ENCODE results near the gene RAD51D.

The RAD51D gene

DNA sequence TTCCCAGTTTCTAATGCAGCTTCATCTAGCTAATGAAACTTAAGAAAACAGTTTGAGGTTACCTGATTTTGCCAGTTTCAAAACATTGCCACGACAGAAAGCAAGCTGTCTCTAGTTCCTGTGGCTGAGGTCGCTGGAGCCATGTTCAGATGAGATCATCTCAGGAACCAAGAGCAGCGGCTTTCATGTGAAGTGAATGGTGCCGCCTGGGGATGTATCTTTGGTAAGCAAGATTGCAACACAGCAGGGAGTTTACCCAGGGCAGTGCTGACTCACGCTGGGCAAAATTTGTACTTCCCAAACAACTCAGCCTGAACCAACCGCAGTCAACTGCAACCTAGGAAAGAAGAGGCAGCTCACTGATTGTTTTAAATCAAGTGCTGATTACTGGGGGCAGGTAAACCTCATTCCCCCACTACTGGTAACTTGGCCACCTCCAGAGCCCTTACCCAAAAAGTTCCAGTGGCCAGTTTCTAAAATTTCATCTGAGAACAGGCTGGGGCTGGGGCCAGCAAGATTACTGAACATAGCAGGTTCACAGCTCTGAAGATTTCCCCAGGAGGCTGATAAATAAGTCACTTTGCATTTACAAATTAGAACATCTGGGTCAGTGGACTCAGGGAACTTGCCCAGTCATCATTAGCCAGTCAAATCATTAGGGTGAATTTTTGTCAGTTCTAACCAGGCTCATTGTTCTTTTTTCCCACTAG, 56.0 kb downstream of the RAD51D start, which contains the start of gene RFFL:
TSS of gene RFFL (minus strand) at position 194 of the 710 bp plus-strand sequence. CDS start 37,154 bp downstream, outside the sequence.
- Histone ChIP-seq H2AFZ (ENCODE audit: low read depth, low read length) (no peak within 1 kb of the TSS), H3K27me3 (ENCODE audit: insufficient read depth, low read length) (no peaks in the 10 kb centered on the region), H3K9me3 (ENCODE audit: low read length) (no peaks in the 10 kb centered on the region), H3K4me3 (ENCODE audit: low read length) (no peak within 1 kb of the TSS), H3K36me3 (ENCODE audit: insufficient read depth, low read length) (no peaks in the 10 kb centered on the region), H3K4me1 (ENCODE audit: insufficient read depth, low read length) (peaks cover 13% of the 10 kb centered on the region)

DNA sequence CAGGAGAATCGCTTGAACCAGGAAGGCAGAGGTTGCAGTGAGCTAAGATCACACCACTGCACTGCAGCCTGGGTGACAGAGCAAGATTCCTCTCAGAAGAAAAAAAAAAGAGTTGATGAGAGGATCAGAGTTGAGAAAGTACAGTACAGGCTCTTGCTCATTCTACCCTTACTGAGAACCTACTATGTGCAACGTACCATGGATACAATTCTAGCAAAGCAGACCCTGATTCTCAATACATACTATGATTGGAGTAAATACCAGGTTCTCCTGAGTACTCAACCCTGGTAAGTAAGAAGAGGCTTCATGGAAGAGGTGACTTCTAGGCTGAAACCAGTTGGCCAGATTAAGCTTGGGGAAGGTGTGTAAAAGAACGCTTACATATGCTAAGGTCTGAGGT, 57.4 kb downstream of the RAD51D start:
- H3K27me3 ChIP-seq (ENCODE audit: insufficient read depth, low read length) = no peaks in the 10 kb centered on the region
- H3K4me1 ChIP-seq (ENCODE audit: insufficient read depth, low read length) = peaks cover 13% of the 10 kb centered on the region
- no peak overlapping the region for H3K4me3 ChIP-seq (ENCODE audit: low read length)
- H2AFZ ChIP-seq (ENCODE audit: low read depth, low read length) = no peak overlapping the region
- no peaks in the 10 kb centered on the region for H3K36me3 ChIP-seq (ENCODE audit: insufficient read depth, low read length)
- H3K9me3 ChIP-seq (ENCODE audit: low read length) = no peaks in the 10 kb centered on the region

DNA sequence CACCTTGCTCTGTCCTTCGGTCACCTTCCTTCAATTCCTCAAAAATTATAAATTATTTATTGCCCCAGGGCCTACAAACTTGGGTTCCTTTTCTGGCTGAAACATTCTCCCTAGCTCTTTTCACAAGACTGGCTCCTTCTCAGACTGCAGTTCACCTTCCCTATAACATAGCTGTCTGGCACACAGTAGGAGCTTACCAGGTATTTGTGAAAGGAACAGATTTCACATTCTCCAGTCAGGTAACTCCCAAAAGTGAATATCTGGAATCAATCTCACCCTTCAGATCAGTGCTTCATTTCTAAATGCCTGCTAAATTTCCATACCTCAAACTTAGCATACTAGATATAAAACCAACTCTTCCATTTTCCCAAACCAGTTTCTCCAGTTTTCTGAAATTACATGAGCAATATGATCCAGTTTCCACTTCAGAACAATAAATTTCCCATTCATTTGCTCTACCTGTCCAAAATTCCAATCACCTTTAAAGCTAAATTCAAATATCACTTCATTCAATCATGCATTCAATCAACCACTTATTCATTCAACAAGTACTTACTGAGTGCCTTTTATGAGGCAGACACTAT, 62.2 kb downstream of the RAD51D start:
- Histone ChIP-seq H2AFZ (ENCODE audit: low read depth, low read length) (no peak overlapping the region), H3K4me1 (ENCODE audit: insufficient read depth, low read length) (peaks cover under 1% of the 10 kb centered on the region), H3K4me3 (ENCODE audit: low read length) (no peak overlapping the region), H3K36me3 (ENCODE audit: insufficient read depth, low read length) (no peaks in the 10 kb centered on the region), H3K27me3 (ENCODE audit: insufficient read depth, low read length) (no peaks in the 10 kb centered on the region), H3K9me3 (ENCODE audit: low read length) (no peaks in the 10 kb centered on the region)

DNA sequence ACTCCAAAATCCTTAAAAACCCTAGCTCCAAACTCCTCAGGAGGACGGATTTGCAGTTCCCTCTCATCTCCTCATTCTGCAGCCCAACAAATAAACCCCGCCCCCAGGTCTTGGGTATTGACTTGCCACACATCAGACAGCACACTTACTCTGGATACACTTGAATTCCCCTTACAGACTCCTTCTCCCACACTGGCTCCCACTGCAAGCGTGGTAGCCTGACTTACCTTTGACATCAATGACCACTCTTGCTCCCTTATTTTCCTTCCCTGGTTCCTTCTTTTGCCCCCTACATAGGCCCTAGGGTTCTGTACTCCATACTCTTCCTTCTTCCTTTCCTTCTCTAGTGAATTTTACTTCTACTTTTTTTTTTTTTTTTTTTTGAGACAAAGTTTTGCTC, 63.6 kb downstream of the RAD51D start:
- Histone ChIP-seq H3K4me3 (ENCODE audit: low read length) (no peak overlapping the region), H2AFZ (ENCODE audit: low read depth, low read length) (no peak overlapping the region), H3K4me1 (ENCODE audit: insufficient read depth, low read length) (peaks cover 3% of the 10 kb centered on the region), H3K27me3 (ENCODE audit: insufficient read depth, low read length) (no peaks in the 10 kb centered on the region), H3K9me3 (ENCODE audit: low read length) (no peaks in the 10 kb centered on the region), H3K36me3 (ENCODE audit: insufficient read depth, low read length) (no peaks in the 10 kb centered on the region)

DNA sequence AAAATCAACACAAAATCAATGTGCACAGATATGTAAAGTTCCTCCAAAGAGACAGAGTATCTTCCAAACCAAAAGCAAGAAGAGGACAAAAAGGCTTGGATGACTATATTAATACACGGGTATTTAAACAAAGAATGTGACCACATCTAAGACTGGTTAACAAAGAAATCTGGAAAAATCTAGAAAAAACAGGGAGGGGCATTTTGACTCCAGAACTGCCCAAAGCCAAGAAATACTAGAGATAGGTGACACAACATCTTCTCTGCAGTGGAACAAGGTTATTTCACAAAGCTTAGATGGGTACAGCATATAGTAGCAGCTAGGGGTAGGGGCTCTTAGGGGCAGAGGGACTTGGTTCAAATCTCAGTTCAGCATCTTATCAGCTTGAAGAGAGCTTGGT, 66.5 kb downstream of the RAD51D start:
- Histone ChIP-seq H2AFZ (ENCODE audit: low read depth, low read length) (no peak overlapping the region), H3K36me3 (ENCODE audit: insufficient read depth, low read length) (no peaks in the 10 kb centered on the region), H3K27me3 (ENCODE audit: insufficient read depth, low read length) (no peaks in the 10 kb centered on the region), H3K4me3 (ENCODE audit: low read length) (no peak overlapping the region), H3K4me1 (ENCODE audit: insufficient read depth, low read length) (peaks cover 3% of the 10 kb centered on the region), H3K9me3 (ENCODE audit: low read length) (no peaks in the 10 kb centered on the region)

DNA sequence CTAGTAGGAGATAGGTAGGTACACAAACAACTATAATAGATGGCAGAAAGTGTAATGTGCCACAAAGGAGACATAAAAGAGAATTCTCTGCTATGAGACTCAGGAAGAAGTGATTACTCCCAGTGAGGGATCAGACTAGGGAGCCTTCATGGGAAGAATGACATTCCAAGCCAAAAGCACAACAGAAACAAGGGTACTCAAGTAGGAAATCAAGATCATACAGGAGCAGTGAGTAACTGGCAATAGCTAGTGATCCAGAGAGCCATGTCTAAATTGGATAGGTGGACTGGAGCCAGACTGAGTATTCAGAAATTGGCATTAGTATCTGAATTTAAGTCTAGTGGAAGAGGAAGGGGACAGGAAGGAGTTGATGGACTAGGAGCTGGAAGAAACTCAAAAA, 66.9 kb downstream of the RAD51D start:
- Histone ChIP-seq H3K4me1 (ENCODE audit: insufficient read depth, low read length) (peaks cover 3% of the 10 kb centered on the region), H3K9me3 (ENCODE audit: low read length) (no peaks in the 10 kb centered on the region), H2AFZ (ENCODE audit: low read depth, low read length) (no peak overlapping the region), H3K4me3 (ENCODE audit: low read length) (no peak overlapping the region), H3K36me3 (ENCODE audit: insufficient read depth, low read length) (no peaks in the 10 kb centered on the region), H3K27me3 (ENCODE audit: insufficient read depth, low read length) (no peaks in the 10 kb centered on the region)

DNA sequence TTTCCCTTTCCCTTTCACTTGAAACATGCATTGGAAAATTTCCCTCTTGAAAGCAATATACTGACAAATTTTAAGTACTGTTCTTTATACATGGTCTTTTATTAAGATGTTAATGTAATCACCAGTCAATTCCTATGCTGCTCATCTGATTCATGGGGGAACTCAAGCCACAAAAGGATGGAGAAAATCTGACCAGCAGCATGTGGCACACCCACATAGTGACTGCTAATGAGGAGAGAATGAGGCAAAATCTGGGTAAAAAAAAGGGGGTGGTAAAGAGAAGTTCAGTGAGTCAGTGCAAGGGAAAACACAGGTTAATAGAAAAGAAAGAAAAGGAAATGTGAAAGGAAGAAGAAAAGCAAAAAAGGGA, 67.4 kb downstream of the RAD51D start:
- no peaks in the 10 kb centered on the region for H3K36me3 ChIP-seq (ENCODE audit: insufficient read depth, low read length)
- H2AFZ ChIP-seq (ENCODE audit: low read depth, low read length) = no peak overlapping the region
- H3K27me3 ChIP-seq (ENCODE audit: insufficient read depth, low read length) = no peaks in the 10 kb centered on the region
- H3K4me3 ChIP-seq (ENCODE audit: low read length) = no peak overlapping the region
- peaks cover 3% of the 10 kb centered on the region for H3K4me1 ChIP-seq (ENCODE audit: insufficient read depth, low read length)
- no peaks in the 10 kb centered on the region for H3K9me3 ChIP-seq (ENCODE audit: low read length)

DNA sequence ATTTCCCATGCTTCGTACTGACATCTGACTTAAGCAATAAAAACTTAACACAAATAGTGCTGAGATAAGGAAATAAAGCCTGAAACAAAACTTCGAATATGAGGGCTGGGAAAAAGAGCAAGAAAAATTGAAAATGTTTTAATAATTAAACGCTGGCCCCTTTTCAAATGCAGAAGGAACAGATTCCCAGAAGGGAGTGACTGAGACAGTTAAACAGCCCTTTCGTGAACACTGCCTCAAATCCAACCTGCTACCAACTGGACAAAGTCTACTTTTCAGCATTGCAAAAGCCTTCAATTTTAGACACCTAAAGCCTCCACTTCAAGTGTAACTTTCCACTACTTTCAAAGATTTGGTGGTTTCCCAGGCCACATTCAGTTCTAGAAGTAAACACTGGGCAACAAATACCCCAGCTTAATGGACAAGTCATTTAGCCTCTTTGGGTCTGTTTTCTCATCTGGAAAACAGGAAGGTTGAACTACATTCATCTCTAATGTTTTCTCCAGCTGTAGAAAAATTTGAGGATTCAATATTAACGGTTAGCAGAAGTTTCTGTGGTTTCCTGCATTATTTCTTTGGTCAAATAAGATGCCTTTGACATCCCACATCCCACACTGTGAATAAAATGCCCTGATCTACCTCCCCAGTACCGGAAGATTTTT, 68.0 kb downstream of the RAD51D start:
- Histone ChIP-seq H3K27me3 (ENCODE audit: insufficient read depth, low read length) (no peaks in the 10 kb centered on the region), H3K4me3 (ENCODE audit: low read length) (no peak overlapping the region), H3K36me3 (ENCODE audit: insufficient read depth, low read length) (no peaks in the 10 kb centered on the region), H3K9me3 (ENCODE audit: low read length) (no peaks in the 10 kb centered on the region), H3K4me1 (ENCODE audit: insufficient read depth, low read length) (peaks cover 6% of the 10 kb centered on the region), H2AFZ (ENCODE audit: low read depth, low read length) (no peak overlapping the region)

DNA sequence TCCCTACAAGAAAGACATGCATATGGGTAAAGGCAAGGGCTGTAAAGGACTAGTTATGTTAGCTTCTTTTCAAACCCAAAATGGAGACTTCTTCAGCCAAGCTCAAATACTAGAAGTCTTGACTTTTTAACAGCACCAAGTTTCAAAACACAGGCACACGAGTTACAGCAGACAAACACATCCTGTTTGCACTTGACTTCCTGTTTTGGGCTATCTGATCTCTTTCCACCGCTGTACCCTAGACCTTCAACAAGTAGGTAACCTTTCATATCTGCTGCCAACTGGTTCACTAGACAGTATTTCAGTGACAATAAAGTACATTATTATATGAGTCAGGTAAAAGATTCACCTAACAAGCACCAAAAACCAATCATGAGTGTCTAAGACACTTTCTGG, 68.5 kb downstream of the RAD51D start:
- no peaks in the 10 kb centered on the region for H3K9me3 ChIP-seq (ENCODE audit: low read length)
- H3K4me1 ChIP-seq (ENCODE audit: insufficient read depth, low read length) = peaks cover 6% of the 10 kb centered on the region
- no peaks in the 10 kb centered on the region for H3K36me3 ChIP-seq (ENCODE audit: insufficient read depth, low read length)
- H3K27me3 ChIP-seq (ENCODE audit: insufficient read depth, low read length) = no peaks in the 10 kb centered on the region
- no peak overlapping the region for H2AFZ ChIP-seq (ENCODE audit: low read depth, low read length)
- H3K4me3 ChIP-seq (ENCODE audit: low read length) = no peak overlapping the region

DNA sequence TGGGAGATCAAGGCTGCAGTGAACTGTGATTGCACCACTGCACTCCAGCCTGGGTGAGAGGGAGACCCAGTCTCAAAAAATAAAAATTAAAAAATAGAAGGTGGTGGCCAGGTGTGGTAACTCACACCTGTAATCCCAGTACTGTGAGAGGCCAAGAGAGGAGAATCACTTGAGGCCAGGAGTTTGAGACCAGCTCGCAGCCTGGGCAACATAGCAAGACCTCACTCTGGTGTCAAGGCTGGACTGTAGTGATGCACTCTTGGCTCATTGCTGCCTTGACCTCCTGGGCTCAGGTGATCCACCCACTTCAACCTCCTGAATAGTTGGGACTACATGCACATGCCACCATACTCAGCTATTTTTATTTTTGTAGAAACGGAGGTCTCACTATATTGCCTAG, 69.5 kb downstream of the RAD51D start:
- no peak overlapping the region for H3K4me3 ChIP-seq (ENCODE audit: low read length)
- no peaks in the 10 kb centered on the region for H3K36me3 ChIP-seq (ENCODE audit: insufficient read depth, low read length)
- H3K9me3 ChIP-seq (ENCODE audit: low read length) = no peaks in the 10 kb centered on the region
- no peaks in the 10 kb centered on the region for H3K27me3 ChIP-seq (ENCODE audit: insufficient read depth, low read length)
- H2AFZ ChIP-seq (ENCODE audit: low read depth, low read length) = no peak overlapping the region
- peaks cover 6% of the 10 kb centered on the region for H3K4me1 ChIP-seq (ENCODE audit: insufficient read depth, low read length)

DNA sequence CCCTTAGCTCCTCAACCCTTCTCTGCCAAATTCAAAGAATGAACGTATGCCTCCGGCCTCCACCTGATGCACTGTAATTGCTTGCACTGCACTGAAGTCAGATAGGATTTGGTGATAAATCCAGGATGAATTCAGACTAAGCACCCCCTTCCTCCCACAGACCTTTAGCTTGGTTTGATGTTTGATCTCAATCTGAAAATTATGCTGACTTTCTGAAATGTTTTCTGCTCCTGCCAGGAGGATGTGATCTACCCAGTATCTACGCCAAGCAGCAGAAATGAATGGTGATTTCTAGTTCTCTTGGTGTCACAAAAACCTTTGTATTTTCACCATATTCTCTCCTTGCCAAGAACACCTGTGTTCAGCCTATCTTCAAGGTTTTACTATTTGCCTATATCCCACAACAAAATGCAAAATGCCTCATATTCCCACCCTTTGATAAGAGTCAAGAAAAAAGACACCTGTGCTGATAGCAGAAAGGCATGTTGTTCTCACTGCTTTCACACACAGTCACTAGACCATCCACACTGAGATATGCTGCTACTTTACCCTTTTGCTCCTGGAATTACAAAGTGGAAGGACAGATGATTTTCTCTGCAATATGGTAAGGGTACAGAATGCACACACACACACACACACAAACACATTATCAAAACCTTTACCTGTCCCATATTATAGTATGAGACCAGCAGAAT, 70.8 kb downstream of the RAD51D start:
- no peaks in the 10 kb centered on the region for H3K9me3 ChIP-seq (ENCODE audit: low read length)
- H3K36me3 ChIP-seq (ENCODE audit: insufficient read depth, low read length) = no peaks in the 10 kb centered on the region
- H2AFZ ChIP-seq (ENCODE audit: low read depth, low read length) = no peak overlapping the region
- no peak overlapping the region for H3K4me3 ChIP-seq (ENCODE audit: low read length)
- H3K27me3 ChIP-seq (ENCODE audit: insufficient read depth, low read length) = no peaks in the 10 kb centered on the region
- H3K4me1 ChIP-seq (ENCODE audit: insufficient read depth, low read length) = peaks cover 6% of the 10 kb centered on the region

DNA sequence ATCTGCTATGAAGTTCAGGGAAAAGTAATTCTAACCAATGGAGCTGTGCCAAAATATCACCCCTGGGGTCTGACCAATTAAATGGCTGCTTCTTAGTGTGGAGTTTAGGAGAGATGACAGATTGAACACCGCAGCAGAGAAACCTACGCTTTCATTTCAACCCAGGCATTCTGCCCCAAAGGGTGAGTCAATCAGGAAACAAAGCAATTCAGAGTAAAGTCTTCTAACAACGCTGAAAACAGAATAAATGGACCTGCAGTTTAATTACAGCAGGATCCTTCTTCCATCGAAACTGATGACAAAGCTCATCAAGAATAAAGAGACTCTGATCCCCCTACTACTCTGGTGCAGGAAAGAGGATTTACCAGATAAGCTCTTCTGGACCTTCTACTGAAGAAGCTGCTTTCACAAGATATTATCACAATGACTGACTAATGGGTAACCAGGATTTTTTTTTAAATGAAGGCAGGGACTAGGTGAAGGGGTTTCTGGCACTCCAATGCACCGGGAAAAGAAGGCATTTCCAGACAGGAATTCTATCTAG, 72.8 kb downstream of the RAD51D start:
- Histone ChIP-seq H3K27me3 (ENCODE audit: insufficient read depth, low read length) (no peaks in the 10 kb centered on the region), H3K4me1 (ENCODE audit: insufficient read depth, low read length) (peaks cover 3% of the 10 kb centered on the region), H3K9me3 (ENCODE audit: low read length) (no peaks in the 10 kb centered on the region), H3K4me3 (ENCODE audit: low read length) (no peak overlapping the region), H3K36me3 (ENCODE audit: insufficient read depth, low read length) (no peaks in the 10 kb centered on the region), H2AFZ (ENCODE audit: low read depth, low read length) (no peak overlapping the region)

DNA sequence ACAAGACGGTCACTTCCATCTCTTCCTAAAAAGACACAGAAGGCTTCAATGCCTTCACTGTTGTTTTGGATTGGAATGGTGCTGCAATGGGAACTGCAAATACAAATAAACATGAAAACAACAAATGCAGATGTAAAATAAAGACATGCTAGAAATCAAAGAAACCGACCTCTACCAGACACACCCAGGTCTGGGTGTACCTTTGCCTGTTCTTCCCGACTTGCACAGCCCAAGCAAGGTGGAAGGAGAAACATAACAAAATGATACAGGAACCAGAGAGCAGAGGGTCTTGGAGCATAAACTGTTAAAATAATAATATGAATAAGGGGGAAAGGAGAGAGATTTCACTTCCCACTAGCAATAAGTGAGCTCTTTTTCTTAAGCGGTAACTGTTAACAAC, 73.4 kb downstream of the RAD51D start:
- Histone ChIP-seq H3K27me3 (ENCODE audit: insufficient read depth, low read length) (no peaks in the 10 kb centered on the region), H2AFZ (ENCODE audit: low read depth, low read length) (no peak overlapping the region), H3K9me3 (ENCODE audit: low read length) (no peaks in the 10 kb centered on the region), H3K36me3 (ENCODE audit: insufficient read depth, low read length) (no peaks in the 10 kb centered on the region), H3K4me1 (ENCODE audit: insufficient read depth, low read length) (peaks cover 3% of the 10 kb centered on the region), H3K4me3 (ENCODE audit: low read length) (no peak overlapping the region)

All from neuron (in vitro differentiated cells).